ENCODE results near the gene SDC4.

The SDC4 gene

GRCh38 chr20:45347936-45348778 is at the start of gene SDC4:
Gene SDC4, minus strand, starts transcription at chr20:45348424. Its CDS starts 40 bp downstream, at chr20:45348384.
- DNase-seq, result peak; percentile 29

GRCh38 chr20:45395114-45395415 is 46.8 kb upstream of the SDC4 start:
- DNase-seq, result no peak

- no peak for DNase-seq
Observed at GRCh38 chr20:45394221-45395113, 46.2 kb upstream of the SDC4 start.

- no peak for DNase-seq
Observed at GRCh38 chr20:45392733-45393132, 44.5 kb upstream of the SDC4 start.

GRCh38 chr20:45391559-45391958 is 43.3 kb upstream of the SDC4 start:
- no peak for DNase-seq

GRCh38 chr20:45390931-45391330 is 42.7 kb upstream of the SDC4 start:
- no peak for DNase-seq

GRCh38 chr20:45387274-45387673 is 39.0 kb upstream of the SDC4 start:
- no peak for DNase-seq

- DNase-seq, result no peak
Observed at GRCh38 chr20:45378191-45378590, 30.0 kb upstream of the SDC4 start, which contains the start of gene TP53TG5. Gene TP53TG5, minus strand, starts transcription at chr20:45378325. Its CDS starts 89 bp downstream, at chr20:45378236.

- DNase-seq, result no peak
Observed at GRCh38 chr20:45377269-45377668, 29.0 kb upstream of the SDC4 start.

- no peak for DNase-seq
Observed at GRCh38 chr20:45374966-45375365, 26.7 kb upstream of the SDC4 start.

- no peak for DNase-seq
Observed at GRCh38 chr20:45374101-45374467, 25.9 kb upstream of the SDC4 start.

- DNase-seq, result peak; percentile 31
Observed at GRCh38 chr20:45373353-45374100, 25.3 kb upstream of the SDC4 start.

GRCh38 chr20:45372646-45373352 is 24.6 kb upstream of the SDC4 start:
- no peak for DNase-seq

- DNase-seq, result no peak
Observed at GRCh38 chr20:45372241-45372640, 24.0 kb upstream of the SDC4 start.

GRCh38 chr20:45370571-45371160 is 22.4 kb upstream of the SDC4 start:
- DNase-seq, result no peak

GRCh38 chr20:45368221-45368980 is 20.2 kb upstream of the SDC4 start:
- DNase-seq, result no peak

GRCh38 chr20:45367126-45367525 is 18.9 kb upstream of the SDC4 start:
- no peak for DNase-seq

- no peak for DNase-seq
Observed at GRCh38 chr20:45366631-45367030, 18.4 kb upstream of the SDC4 start.

GRCh38 chr20:45366192-45366591 is 18.0 kb upstream of the SDC4 start:
- DNase-seq, result no peak

- no peak for DNase-seq
Observed at GRCh38 chr20:45365444-45365970, 17.3 kb upstream of the SDC4 start.

Data from NCI-H2171 (cell line).